Measurements from ENCODE around the gene ITPRIPL2. TPM values are rescaled to one million over a fixed set of nuclear protein-coding genes. Genes with fewer than 3 reads are reported as not detected.
A peak's percentile ranks its signal among the peaks of the same experiment; 100 is the strongest.

The ITPRIPL2 gene
- total and polyA plus RNA-seq, 2 of the 13 experiments (the other 11 are each of a cell fraction or from before 2014, with no cell fraction given) = 5.9 to 12.6 TPM

DNA sequence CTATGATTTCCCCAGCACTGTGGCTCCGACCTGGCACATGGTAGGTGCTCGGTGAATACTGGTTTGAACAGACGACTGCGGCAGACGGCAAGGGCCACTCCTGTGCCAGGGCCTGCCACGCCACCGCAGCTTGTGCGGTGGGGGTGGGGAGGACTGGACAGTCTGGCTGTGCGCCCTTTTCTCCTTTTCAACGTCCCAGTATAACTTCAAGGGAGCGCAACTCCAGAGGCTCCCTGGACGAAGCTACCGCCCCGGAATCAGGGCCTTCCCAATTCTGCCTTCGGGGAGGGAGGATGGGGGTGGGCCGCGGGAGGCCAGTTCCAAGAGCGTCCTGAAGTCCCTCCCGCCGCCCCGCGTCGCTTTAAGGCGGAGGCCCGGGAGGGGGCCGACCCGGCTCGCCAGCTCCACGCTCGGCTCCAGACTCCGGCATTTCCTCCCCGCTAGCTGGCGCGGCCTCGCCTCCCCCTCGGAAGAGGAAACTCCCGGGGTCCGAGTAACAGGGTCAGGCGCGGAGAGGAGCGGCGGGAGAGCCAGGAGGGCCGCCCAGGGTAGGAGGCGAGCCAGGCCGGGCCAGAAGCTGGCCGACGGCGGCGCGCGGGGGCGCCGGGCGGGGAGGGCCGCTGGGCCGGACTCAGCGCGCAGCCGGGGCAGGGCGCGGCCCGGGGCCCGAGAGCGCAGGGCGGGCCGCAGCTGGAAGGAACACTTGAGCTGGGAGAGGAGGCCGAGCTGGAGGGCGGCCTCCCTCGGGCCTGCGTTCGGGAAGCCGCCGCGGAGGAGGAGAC is at the start of gene ITPRIPL2 (continued):
- TF ChIP-seq ZNF430 (CRISPR knock-in tag; IDR thresholded peaks at IDR 0.05) (no peak; the same call in 1 of the 2 replicates), ETV5 (CRISPR knock-in tag; IDR thresholded peaks at IDR 0.05; ENCODE audit: borderline replicate concordance) (peak; percentile 56; the same call in 1 of the 2 replicates), ZNF543 (CRISPR knock-in tag; IDR thresholded peaks at IDR 0.05) (peak; percentile 94), ZNF234 (CRISPR knock-in tag; conservative IDR thresholded peaks at IDR 0.05) (peak; percentile 79; the same call in 1 of the 2 replicates), PAWR (CRISPR knock-in tag; IDR thresholded peaks at IDR 0.05; ENCODE audit: borderline replicate concordance) (no peak), FOXJ3 (CRISPR knock-in tag; IDR thresholded peaks at IDR 0.05; ENCODE audit: borderline replicate concordance) (0 out of 2 replicates have a peak, but pooled peaks have one; percentile 11), PRMT3 (CRISPR knock-in tag; IDR thresholded peaks at IDR 0.05; ENCODE audit: borderline replicate concordance, low read depth) (peak; percentile 77; the same call in 1 of the 2 replicates), GABPA (IDR thresholded peaks at IDR 0.05; ENCODE audit: low read depth, low read length) (no peak), GABPA (CRISPR knock-in tag; IDR thresholded peaks at IDR 0.05; ENCODE audit: low read depth) (peak; percentile 49; the same call in 1 of the 2 replicates), ZNF670 (CRISPR knock-in tag; IDR thresholded peaks at IDR 0.05; ENCODE audit: borderline replicate concordance) (no peak), FOXA3 (CRISPR knock-in tag; IDR thresholded peaks at IDR 0.05) (0 out of 2 replicates have a peak, but pooled peaks have one; percentile 6), SALL2 (CRISPR knock-in tag; IDR thresholded peaks at IDR 0.05) (no peak; the same call in 1 of the 2 replicates), ZNF7 (CRISPR knock-in tag; IDR thresholded peaks at IDR 0.05) (no peak), ZFP62 (CRISPR knock-in tag; IDR thresholded peaks at IDR 0.05) (no peak), CEBPG (CRISPR knock-in tag; IDR thresholded peaks at IDR 0.05) (no peak)
- TF ChIP-seq, protein P1, sequence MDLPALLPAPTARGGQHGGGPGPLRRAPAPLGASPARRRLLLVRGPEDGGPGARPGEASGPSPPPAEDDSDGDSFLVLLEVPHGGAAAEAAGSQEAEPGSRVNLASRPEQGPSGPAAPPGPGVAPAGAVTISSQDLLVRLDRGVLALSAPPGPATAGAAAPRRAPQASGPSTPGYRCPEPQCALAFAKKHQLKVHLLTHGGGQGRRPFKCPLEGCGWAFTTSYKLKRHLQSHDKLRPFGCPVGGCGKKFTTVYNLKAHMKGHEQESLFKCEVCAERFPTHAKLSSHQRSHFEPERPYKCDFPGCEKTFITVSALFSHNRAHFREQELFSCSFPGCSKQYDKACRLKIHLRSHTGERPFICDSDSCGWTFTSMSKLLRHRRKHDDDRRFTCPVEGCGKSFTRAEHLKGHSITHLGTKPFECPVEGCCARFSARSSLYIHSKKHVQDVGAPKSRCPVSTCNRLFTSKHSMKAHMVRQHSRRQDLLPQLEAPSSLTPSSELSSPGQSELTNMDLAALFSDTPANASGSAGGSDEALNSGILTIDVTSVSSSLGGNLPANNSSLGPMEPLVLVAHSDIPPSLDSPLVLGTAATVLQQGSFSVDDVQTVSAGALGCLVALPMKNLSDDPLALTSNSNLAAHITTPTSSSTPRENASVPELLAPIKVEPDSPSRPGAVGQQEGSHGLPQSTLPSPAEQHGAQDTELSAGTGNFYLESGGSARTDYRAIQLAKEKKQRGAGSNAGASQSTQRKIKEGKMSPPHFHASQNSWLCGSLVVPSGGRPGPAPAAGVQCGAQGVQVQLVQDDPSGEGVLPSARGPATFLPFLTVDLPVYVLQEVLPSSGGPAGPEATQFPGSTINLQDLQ (CRISPR knock-in tag; IDR thresholded peaks at IDR 0.05) = 0 out of 2 replicates have a peak, but pooled peaks have one; percentile 61
- TF ChIP-seq, protein P2, sequence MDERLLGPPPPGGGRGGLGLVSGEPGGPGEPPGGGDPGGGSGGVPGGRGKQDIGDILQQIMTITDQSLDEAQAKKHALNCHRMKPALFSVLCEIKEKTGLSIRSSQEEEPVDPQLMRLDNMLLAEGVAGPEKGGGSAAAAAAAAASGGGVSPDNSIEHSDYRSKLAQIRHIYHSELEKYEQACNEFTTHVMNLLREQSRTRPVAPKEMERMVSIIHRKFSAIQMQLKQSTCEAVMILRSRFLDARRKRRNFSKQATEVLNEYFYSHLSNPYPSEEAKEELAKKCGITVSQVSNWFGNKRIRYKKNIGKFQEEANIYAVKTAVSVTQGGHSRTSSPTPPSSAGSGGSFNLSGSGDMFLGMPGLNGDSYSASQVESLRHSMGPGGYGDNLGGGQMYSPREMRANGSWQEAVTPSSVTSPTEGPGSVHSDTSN (CRISPR knock-in tag; IDR thresholded peaks at IDR 0.05) = no peak
- TF ChIP-seq, protein P3, sequence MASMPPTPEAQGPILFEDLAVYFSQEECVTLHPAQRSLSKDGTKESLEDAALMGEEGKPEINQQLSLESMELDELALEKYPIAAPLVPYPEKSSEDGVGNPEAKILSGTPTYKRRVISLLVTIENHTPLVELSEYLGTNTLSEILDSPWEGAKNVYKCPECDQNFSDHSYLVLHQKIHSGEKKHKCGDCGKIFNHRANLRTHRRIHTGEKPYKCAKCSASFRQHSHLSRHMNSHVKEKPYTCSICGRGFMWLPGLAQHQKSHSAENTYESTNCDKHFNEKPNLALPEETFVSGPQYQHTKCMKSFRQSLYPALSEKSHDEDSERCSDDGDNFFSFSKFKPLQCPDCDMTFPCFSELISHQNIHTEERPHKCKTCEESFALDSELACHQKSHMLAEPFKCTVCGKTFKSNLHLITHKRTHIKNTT (CRISPR knock-in tag; IDR thresholded peaks at IDR 0.05) = no peak
- TF ChIP-seq, protein P4, sequence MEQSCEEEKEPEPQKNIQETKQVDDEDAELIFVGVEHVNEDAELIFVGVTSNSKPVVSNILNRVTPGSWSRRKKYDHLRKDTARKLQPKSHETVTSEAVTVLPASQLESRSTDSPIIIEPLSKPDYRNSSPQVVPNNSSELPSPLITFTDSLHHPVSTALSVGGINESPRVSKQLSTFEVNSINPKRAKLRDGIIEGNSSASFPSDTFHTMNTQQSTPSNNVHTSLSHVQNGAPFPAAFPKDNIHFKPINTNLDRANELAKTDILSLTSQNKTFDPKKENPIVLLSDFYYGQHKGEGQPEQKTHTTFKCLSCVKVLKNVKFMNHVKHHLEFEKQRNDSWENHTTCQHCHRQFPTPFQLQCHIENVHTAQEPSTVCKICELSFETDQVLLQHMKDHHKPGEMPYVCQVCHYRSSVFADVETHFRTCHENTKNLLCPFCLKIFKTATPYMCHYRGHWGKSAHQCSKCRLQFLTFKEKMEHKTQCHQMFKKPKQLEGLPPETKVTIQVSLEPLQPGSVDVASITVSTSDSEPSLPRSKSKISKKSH (CRISPR knock-in tag; IDR thresholded peaks at IDR 0.05; ENCODE audit: borderline replicate concordance) = no peak; the same call in 1 of the 2 replicates
- TF ChIP-seq, protein P5, sequence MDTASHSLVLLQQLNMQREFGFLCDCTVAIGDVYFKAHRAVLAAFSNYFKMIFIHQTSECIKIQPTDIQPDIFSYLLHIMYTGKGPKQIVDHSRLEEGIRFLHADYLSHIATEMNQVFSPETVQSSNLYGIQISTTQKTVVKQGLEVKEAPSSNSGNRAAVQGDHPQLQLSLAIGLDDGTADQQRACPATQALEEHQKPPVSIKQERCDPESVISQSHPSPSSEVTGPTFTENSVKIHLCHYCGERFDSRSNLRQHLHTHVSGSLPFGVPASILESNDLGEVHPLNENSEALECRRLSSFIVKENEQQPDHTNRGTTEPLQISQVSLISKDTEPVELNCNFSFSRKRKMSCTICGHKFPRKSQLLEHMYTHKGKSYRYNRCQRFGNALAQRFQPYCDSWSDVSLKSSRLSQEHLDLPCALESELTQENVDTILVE (CRISPR knock-in tag; IDR thresholded peaks at IDR 0.05) = no peak; the same call in 1 of the 2 replicates

Measured in HepG2 (cell line).